ENCODE results near the gene CASR.

DNA sequence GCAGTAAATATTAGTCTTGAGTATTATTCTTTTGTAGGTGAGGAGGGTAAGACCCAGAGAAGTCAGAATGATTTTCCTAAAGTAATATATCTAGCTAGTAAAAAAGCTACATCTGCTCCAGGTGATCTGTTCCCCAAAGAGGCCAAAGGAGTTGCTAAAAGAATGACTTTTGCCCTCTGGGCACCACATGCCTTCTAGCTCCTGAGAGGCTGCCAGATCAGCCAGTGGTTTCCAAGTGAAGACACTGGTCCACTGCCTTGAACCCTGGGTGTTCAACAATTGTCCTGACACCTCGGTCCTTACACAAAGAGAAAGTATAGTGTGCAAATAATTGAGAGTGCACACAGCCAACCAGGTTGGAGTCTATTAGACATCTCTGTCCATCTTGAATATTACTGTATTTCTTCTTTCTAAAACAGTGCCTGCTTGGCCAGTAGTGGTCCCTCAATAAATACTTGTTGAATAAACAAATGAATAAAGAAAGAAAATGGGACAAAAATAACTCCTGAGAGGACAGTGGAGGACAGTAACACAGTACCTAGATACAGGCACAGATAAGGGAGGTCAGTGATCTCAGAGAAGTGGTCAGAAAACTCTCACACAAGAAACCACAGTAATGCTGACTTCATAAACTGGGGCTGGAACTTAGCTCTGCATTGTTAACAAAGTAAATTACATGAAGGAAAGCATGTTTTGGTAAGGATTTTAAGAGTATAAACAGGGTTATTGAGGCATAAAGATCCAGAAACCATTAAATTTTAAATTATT lies 85.0 kb downstream of the CASR start:
- TF ChIP-seq, protein P1, sequence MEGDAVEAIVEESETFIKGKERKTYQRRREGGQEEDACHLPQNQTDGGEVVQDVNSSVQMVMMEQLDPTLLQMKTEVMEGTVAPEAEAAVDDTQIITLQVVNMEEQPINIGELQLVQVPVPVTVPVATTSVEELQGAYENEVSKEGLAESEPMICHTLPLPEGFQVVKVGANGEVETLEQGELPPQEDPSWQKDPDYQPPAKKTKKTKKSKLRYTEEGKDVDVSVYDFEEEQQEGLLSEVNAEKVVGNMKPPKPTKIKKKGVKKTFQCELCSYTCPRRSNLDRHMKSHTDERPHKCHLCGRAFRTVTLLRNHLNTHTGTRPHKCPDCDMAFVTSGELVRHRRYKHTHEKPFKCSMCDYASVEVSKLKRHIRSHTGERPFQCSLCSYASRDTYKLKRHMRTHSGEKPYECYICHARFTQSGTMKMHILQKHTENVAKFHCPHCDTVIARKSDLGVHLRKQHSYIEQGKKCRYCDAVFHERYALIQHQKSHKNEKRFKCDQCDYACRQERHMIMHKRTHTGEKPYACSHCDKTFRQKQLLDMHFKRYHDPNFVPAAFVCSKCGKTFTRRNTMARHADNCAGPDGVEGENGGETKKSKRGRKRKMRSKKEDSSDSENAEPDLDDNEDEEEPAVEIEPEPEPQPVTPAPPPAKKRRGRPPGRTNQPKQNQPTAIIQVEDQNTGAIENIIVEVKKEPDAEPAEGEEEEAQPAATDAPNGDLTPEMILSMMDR (IDR thresholded peaks at IDR 0.05): no peak
- TF ChIP-seq POLR2A (IDR thresholded peaks at IDR 0.05): no peak
- TF ChIP-seq EP300 (IDR thresholded peaks at IDR 0.05): no peak

Data from tibial nerve (tissue), 4 donors.